Prostate gland (tissue), 2 donors: ENCODE measurements around the gene EIPR1. TPM values are rescaled to one million over a fixed set of nuclear protein-coding genes. Genes with fewer than 3 reads are reported as not detected.

ENCODE experiments used
- DNase-seq: peaks from one replicate; pipeline ENCODE4 v3.0.0-alpha.2; 2019; ENCODE audit warnings: low spot score
- H3K27ac ChIP-seq, 2 donors: fragments of 200-600 bp; sonication (generic); 2 replicates each; pipeline ENCODE4 v1.5.1; 2017 to 2019
- H3K27me3 ChIP-seq: fragments of 200-600 bp; sonication (generic); replicated peaks from 2 replicates; pipeline ENCODE4 v1.5.1; 2019; ENCODE audit not compliant: insufficient read depth
- H3K36me3 ChIP-seq, 2 donors: fragments of 200-600 bp; sonication (generic); 1 replicate in 1 of 2; 2 replicates in 1 of 2; pipeline versions ENCODE4 v1.5.1 to v1.8.1; 2017 to 2019
- H3K4me1 ChIP-seq: fragments of 200-600 bp; sonication (generic); replicated peaks from 2 replicates; pipeline ENCODE4 v1.5.1; 2019
- H3K4me3 ChIP-seq, 2 donors: fragments of 200-600 bp; sonication (generic); 2 replicates each; pipeline ENCODE4 v1.5.1; 2017 to 2019
- H3K9me3 ChIP-seq: fragments of 200-600 bp; sonication (generic); 2 replicates; pipeline ENCODE4 v1.5.1; 2017
- POLR2A ChIP-seq: fragments of 450-650 bp; IDR thresholded peaks from one replicate; pipeline ENCODE4 v1.6.1; 2016; ENCODE audit warnings: antibody characterized with exemption, mild to moderate bottlenecking
- POLR2AphosphoS5 ChIP-seq: sonication (generic); formaldehyde crosslinking; IDR thresholded peaks from one replicate; pipeline ENCODE4 v1.6.1; 2017; ENCODE audit warnings: antibody characterized with exemption
- WGBS: methylation state at CpG from one replicate; pipeline ENCODE4 v1.1.5; 2018; 5-methylcytosine and 5-hydroxymethylcytosine counted together
- intact Hi-C: fragments of 100-400 bp; cut with DNase I; formaldehyde crosslinking; loops from one replicate; pipeline ENCODE4 v1.14.2; 2022
- total RNA-seq, 2 donors: library from RNA; depleted of rRNA; stranded (reverse); fragments of >200 nt; gene quantifications; one replicate each; pipeline ENCODE4 v1.1.0, GENCODE V29; 2016
- TF ChIP-seq, protein P1 (sequence below), 4 experiments: fragments of 200-600 bp in 2 of 4; fragments of 450-650 bp in 2 of 4; sonication (generic) in 2 of 4; IDR thresholded peaks; 1 replicate in 3 of 4; 2 replicates in 1 of 4; pipeline ENCODE4 v1.5.1; 2016 to 2019; ENCODE audit warnings: antibody characterized with exemption in 4 of 4, mild to moderate bottlenecking in 2 of 4, moderate library complexity in 2 of 4

EIPR1 gene
- total RNA-seq, 2 donors from 2014 or later, result 30.0 to 52.3 TPM

GRCh38 chr2:3403587-3404334 is 26.1 kb upstream of the EIPR1 start:
- Histone ChIP-seq H3K36me3 (no peaks in the 10 kb centered on the region), H3K4me3 (no peak overlapping the region), H3K9me3 (no peaks in the 10 kb centered on the region), H3K4me1 (peaks cover 14% of the 10 kb centered on the region), H3K27ac (no peak overlapping the region), H3K27me3 (no peaks in the 10 kb centered on the region)
- intact Hi-C loops, result no loop called here
- no peak for DNase-seq
- TF ChIP-seq, protein P1, sequence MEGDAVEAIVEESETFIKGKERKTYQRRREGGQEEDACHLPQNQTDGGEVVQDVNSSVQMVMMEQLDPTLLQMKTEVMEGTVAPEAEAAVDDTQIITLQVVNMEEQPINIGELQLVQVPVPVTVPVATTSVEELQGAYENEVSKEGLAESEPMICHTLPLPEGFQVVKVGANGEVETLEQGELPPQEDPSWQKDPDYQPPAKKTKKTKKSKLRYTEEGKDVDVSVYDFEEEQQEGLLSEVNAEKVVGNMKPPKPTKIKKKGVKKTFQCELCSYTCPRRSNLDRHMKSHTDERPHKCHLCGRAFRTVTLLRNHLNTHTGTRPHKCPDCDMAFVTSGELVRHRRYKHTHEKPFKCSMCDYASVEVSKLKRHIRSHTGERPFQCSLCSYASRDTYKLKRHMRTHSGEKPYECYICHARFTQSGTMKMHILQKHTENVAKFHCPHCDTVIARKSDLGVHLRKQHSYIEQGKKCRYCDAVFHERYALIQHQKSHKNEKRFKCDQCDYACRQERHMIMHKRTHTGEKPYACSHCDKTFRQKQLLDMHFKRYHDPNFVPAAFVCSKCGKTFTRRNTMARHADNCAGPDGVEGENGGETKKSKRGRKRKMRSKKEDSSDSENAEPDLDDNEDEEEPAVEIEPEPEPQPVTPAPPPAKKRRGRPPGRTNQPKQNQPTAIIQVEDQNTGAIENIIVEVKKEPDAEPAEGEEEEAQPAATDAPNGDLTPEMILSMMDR (IDR thresholded peaks at IDR 0.05), result no peak
- TF ChIP-seq POLR2AphosphoS5, result no peak
- no peak for TF ChIP-seq POLR2A
- WGBS, result 78% methylated on average over 11 of the region's 11 CpGs

DNA sequence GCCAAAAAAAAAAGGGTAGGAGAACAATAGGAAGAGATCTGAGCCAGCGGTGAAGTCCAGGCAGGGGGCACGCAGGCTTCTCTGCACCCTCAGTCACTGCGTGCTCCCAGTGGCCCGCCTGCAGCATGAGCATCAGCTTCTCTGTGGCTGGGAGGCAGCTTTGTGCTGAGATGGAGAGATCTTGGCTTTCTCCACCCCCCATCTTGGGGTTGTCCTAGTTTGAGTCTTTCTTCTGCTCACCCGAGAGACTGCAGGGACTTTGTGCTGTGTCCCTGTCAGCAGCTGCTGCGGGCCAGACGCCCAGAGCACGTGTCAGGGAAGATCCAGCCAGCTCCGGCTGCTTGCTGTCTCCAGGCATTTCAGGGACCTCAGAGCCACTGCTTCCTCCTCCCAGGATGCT is 22.2 kb upstream of the EIPR1 start:
- Histone ChIP-seq H3K4me1 (peaks cover 2% of the 10 kb centered on the region), H3K9me3 (no peaks in the 10 kb centered on the region), H3K4me3 (no peak overlapping the region), H3K36me3 (no peaks in the 10 kb centered on the region), H3K27me3 (no peaks in the 10 kb centered on the region), H3K27ac (no peak overlapping the region)
- TF ChIP-seq POLR2A (no peak), POLR2AphosphoS5 (no peak)
- TF ChIP-seq, protein P1 (IDR thresholded peaks at IDR 0.05), result no peak
- no peak for DNase-seq
- WGBS, result 29% methylated on average over 9 of the region's 9 CpGs
- intact Hi-C loops, result no loop called here

GRCh38 chr2:3399381-3399780 is 21.8 kb upstream of the EIPR1 start:
- Histone ChIP-seq H3K27me3 (no peaks in the 10 kb centered on the region), H3K4me1 (no peaks in the 10 kb centered on the region), H3K4me3 (no peak overlapping the region), H3K9me3 (no peaks in the 10 kb centered on the region), H3K36me3 (no peaks in the 10 kb centered on the region), H3K27ac (no peak overlapping the region)
- 51% methylated on average over 3 of the region's 3 CpGs for WGBS
- no peak for DNase-seq
- TF ChIP-seq POLR2AphosphoS5 (no peak), POLR2A (no peak)
- TF ChIP-seq, protein P1 (IDR thresholded peaks at IDR 0.05), result no peak
- intact Hi-C loops, result no loop called here

- Histone ChIP-seq H3K9me3 (no peaks in the 10 kb centered on the region), H3K36me3 (no peaks in the 10 kb centered on the region), H3K27me3 (no peaks in the 10 kb centered on the region), H3K4me1 (no peaks in the 10 kb centered on the region), H3K4me3 (no peak overlapping the region), H3K27ac (no peak overlapping the region)
- no peak for TF ChIP-seq POLR2A
- no peak for TF ChIP-seq POLR2AphosphoS5
- TF ChIP-seq, protein P1 (IDR thresholded peaks at IDR 0.05), result no peak
- WGBS, result 82% methylated on average over 5 of the region's 5 CpGs
- no peak for DNase-seq
- intact Hi-C loops, result no loop called here
These were observed 21.2 kb upstream of the EIPR1 start for GRCh38 chr2:3398857-3399256.

DNA sequence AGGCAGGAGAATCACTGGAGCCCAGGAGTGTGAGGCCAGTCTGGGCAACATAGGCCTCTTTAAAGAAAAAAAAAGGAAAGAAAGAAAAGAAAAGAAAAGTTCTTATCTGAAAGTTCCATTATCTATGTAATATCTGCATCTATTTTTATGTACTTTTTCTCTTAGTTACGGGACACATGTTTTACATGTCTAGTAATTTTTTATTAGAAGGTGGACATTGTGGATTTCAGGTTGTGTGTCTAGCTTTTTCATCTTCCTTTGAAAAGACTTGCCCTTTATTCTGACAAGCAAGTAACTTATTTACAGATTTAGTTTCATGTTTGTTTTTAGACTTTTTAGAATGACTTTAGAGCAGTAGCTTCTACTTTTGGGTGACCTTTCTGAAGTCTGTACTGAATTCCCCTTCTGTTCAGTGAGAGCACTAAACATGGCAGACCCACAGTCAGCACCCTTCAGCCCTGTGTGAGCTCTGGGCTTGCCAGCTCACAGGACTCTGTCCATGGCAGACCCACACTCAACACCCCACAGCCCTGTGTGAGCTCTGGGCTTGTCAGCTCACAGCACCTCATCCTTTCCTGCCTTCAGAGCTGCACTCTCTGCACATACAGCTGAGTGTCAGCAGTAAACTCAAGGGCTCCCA is 19.4 kb upstream of the EIPR1 start:
- TF ChIP-seq, protein P1 (IDR thresholded peaks at IDR 0.05), result no peak
- TF ChIP-seq POLR2A (no peak), POLR2AphosphoS5 (no peak)
- no peaks in the 10 kb centered on the region for H3K36me3 ChIP-seq
- H3K27ac ChIP-seq, result no peak overlapping the region
- no peaks in the 10 kb centered on the region for H3K9me3 ChIP-seq
- no peak for DNase-seq
- intact Hi-C loops, result no loop called here
- no peak overlapping the region for H3K4me3 ChIP-seq
- H3K4me1 ChIP-seq, result no peaks in the 10 kb centered on the region
- WGBS, result 83% methylated on average over 1 of the region's 1 CpG
- H3K27me3 ChIP-seq, result no peaks in the 10 kb centered on the region
